NCI-H2029 treated with DMSO at 0.1 percent for 48 hours (cell line): ENCODE data around the gene PLEKHF1.
A peak's percentile ranks its signal among the peaks of the same experiment; 100 is the strongest.
"Not testable (repeated sequence)": the region's sequence is repeated elsewhere in the genome, so short reads cannot be mapped to it uniquely, and the experiment has no call there.

Experiments
- DNase-seq: peaks from one replicate; lab custom pipeline; 2025; lab: John Stamatoyannopoulos, UW

PLEKHF1 gene

GRCh38 chr19:29665826-29666577 is 741 bp downstream of the PLEKHF1 start:
- no peak for DNase-seq

- no peak for DNase-seq
Observed at GRCh38 chr19:29666578-29667386, 1.5 kb downstream of the PLEKHF1 start.

GRCh38 chr19:29667387-29667783 is 2.1 kb downstream of the PLEKHF1 start:
- no peak for DNase-seq

GRCh38 chr19:29667901-29668341 is 2.7 kb downstream of the PLEKHF1 start:
- DNase-seq, result no peak

- DNase-seq, result no peak
Observed at GRCh38 chr19:29668746-29669609, 3.7 kb downstream of the PLEKHF1 start.

- DNase-seq, result no peak
Observed at GRCh38 chr19:29670255-29670654, 5.0 kb downstream of the PLEKHF1 start.

GRCh38 chr19:29671026-29671392 is 5.7 kb downstream of the PLEKHF1 start:
- DNase-seq, result not testable (repeated sequence)

- DNase-seq, result peak; percentile 93
Observed at GRCh38 chr19:29671393-29672160, 6.3 kb downstream of the PLEKHF1 start.

- no peak for DNase-seq
Observed at GRCh38 chr19:29672319-29672932, 7.2 kb downstream of the PLEKHF1 start.

- no peak for DNase-seq
Observed at GRCh38 chr19:29672933-29673336, 7.7 kb downstream of the PLEKHF1 start.

- no peak for DNase-seq
Observed at GRCh38 chr19:29673451-29674371, 8.4 kb downstream of the PLEKHF1 start.

GRCh38 chr19:29674374-29675119 is 9.3 kb downstream of the PLEKHF1 start:
- no peak for DNase-seq

GRCh38 chr19:29675120-29675649 is 9.9 kb downstream of the PLEKHF1 start:
- no peak for DNase-seq

- no peak for DNase-seq
Observed at GRCh38 chr19:29675650-29676186, 10.5 kb downstream of the PLEKHF1 start.

GRCh38 chr19:29676586-29676985 is 11.3 kb downstream of the PLEKHF1 start:
- DNase-seq, result no peak

- no peak for DNase-seq
Observed at GRCh38 chr19:29677001-29677817, 11.9 kb downstream of the PLEKHF1 start.

GRCh38 chr19:29678484-29679106 is 13.3 kb downstream of the PLEKHF1 start:
- DNase-seq, result no peak
